Measurements from ENCODE around the gene YY1.

The YY1 gene

DNA sequence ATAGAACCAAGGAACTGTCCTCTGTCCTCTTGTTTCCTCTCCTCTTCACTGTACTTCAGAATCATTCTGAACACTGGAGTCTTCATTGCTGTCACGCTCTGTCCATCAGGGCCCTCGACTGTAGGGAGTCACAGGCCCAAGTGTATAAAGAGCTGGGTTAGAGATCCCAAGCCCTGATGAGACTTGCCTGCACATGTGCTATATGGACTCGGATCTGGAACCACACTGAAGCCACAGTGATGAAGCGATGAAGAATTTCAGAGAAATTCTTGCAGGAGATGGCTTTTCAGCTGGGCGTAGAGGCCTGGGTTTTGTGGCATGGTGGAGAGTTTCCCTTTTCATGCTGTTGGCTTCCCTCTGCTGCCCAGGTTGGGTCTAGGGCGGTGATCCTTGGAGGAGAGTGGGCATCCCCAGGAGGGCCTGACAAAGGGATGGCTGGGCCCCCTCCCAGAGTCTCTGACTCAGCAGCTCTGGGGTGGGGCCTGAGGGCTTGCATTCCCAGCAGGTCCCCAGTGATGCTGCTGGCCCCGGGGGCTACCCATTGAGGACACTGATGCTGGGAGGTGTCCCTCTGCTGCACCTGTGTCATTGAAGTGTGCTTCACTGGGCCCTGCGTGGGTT, 39.6 kb upstream of the YY1 start:
- Histone ChIP-seq H3K4me1 (ENCODE audit: insufficient read depth, low read length, severe bottlenecking) (no peaks in the 10 kb centered on the region), H4K20me1 (ENCODE audit: insufficient read depth, low read length) (no peaks in the 10 kb centered on the region), H3K9me3 (ENCODE audit: low read length) (no peaks in the 10 kb centered on the region), H3K36me3 (ENCODE audit: insufficient read depth, low read length) (no peaks in the 10 kb centered on the region), H3K9ac (ENCODE audit: low read length) (no peak overlapping the region), H3K79me2 (ENCODE audit: insufficient read depth, low read length) (no peaks in the 10 kb centered on the region), H3K27ac (ENCODE audit: low read depth, low read length, poor library complexity, severe bottlenecking) (no peak overlapping the region), H2AFZ (ENCODE audit: low read length) (no peak overlapping the region), H3K4me3 (ENCODE audit: low read depth, low read length, poor library complexity, severe bottlenecking) (no peak overlapping the region), H3K4me2 (ENCODE audit: low read length) (no peak overlapping the region), H3K27me3 (ENCODE audit: insufficient read depth, low read length) (0 out of 2 replicates have a peak, but pooled peaks cover 6% of the 10 kb centered on the region), H3F3A (ENCODE audit: insufficient read depth, low read length) (no peaks in the 10 kb centered on the region), H3K9me2 (ENCODE audit: low read depth, low read length) (no peaks in the 10 kb centered on the region)
- TF ChIP-seq EZH2 (IDR thresholded peaks at IDR 0.05; ENCODE audit: borderline replicate concordance, low read length) = no peak

DNA sequence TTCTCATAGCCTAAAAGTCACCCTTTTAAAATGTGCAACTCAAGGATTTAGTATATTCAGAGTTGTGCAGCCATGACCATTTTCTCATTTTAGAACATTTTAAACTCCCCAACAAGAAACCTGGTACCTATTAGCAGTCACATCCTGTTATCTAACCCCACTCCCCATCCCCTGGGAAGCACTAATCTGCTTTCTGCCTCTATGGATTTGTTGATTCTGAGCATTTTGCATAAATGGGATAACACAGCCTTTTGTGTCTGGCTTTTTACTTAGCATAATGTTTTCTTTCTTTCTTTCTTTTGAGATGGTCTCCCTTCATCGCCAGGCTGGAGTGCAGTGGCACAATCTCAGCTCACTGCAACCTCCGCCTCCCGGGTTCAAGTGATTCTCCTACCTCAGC, 38.6 kb upstream of the YY1 start:
- no peaks in the 10 kb centered on the region for H3K9me2 ChIP-seq (ENCODE audit: low read depth, low read length)
- H3K27ac ChIP-seq (ENCODE audit: low read depth, low read length, poor library complexity, severe bottlenecking) = no peak overlapping the region
- no peak overlapping the region for H3K4me3 ChIP-seq (ENCODE audit: low read depth, low read length, poor library complexity, severe bottlenecking)
- H3K4me1 ChIP-seq (ENCODE audit: insufficient read depth, low read length, severe bottlenecking) = no peaks in the 10 kb centered on the region
- no peaks in the 10 kb centered on the region for H3K9me3 ChIP-seq (ENCODE audit: low read length)
- H3K79me2 ChIP-seq (ENCODE audit: insufficient read depth, low read length) = no peaks in the 10 kb centered on the region
- no peaks in the 10 kb centered on the region for H4K20me1 ChIP-seq (ENCODE audit: insufficient read depth, low read length)
- no peak for TF ChIP-seq EZH2 (IDR thresholded peaks at IDR 0.05; ENCODE audit: borderline replicate concordance, low read length)
- TF ChIP-seq, protein P1, sequence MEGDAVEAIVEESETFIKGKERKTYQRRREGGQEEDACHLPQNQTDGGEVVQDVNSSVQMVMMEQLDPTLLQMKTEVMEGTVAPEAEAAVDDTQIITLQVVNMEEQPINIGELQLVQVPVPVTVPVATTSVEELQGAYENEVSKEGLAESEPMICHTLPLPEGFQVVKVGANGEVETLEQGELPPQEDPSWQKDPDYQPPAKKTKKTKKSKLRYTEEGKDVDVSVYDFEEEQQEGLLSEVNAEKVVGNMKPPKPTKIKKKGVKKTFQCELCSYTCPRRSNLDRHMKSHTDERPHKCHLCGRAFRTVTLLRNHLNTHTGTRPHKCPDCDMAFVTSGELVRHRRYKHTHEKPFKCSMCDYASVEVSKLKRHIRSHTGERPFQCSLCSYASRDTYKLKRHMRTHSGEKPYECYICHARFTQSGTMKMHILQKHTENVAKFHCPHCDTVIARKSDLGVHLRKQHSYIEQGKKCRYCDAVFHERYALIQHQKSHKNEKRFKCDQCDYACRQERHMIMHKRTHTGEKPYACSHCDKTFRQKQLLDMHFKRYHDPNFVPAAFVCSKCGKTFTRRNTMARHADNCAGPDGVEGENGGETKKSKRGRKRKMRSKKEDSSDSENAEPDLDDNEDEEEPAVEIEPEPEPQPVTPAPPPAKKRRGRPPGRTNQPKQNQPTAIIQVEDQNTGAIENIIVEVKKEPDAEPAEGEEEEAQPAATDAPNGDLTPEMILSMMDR (IDR thresholded peaks at IDR 0.05; ENCODE audit: low read length) = no peak
- H3F3A ChIP-seq (ENCODE audit: insufficient read depth, low read length) = no peaks in the 10 kb centered on the region
- H3K9ac ChIP-seq (ENCODE audit: low read length) = no peak overlapping the region
- H3K36me3 ChIP-seq (ENCODE audit: insufficient read depth, low read length) = no peaks in the 10 kb centered on the region
- H3K27me3 ChIP-seq (ENCODE audit: insufficient read depth, low read length) = 0 out of 2 replicates have a peak, but pooled peaks cover 6% of the 10 kb centered on the region
- no peak overlapping the region for H2AFZ ChIP-seq (ENCODE audit: low read length)
- no peak overlapping the region for H3K4me2 ChIP-seq (ENCODE audit: low read length)

DNA sequence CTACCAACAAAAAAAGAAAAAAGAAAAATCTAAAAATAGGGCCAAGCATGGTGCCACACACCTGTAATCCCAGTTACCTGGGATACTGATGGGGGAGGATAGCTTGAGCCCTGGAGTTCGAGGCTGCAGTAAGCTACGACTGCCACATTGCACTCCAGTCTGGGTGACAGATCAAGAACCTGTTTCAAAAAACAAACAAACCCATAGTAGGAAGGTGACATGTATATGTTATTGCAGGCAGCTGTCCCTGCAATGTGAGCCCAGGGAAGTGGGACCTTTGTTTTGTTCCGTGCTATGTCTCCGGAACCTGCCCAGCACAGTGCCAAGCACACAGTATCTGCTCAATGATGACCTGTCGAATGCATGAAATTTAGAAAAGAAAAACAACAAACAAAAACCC, 37.2 kb upstream of the YY1 start:
- H3K79me2 ChIP-seq (ENCODE audit: insufficient read depth, low read length) = no peaks in the 10 kb centered on the region
- H3F3A ChIP-seq (ENCODE audit: insufficient read depth, low read length) = no peaks in the 10 kb centered on the region
- no peak overlapping the region for H3K4me2 ChIP-seq (ENCODE audit: low read length)
- H2AFZ ChIP-seq (ENCODE audit: low read length) = no peak overlapping the region
- 0 out of 2 replicates have a peak, but pooled peaks cover 6% of the 10 kb centered on the region for H3K27me3 ChIP-seq (ENCODE audit: insufficient read depth, low read length)
- no peak overlapping the region for H3K27ac ChIP-seq (ENCODE audit: low read depth, low read length, poor library complexity, severe bottlenecking)
- no peaks in the 10 kb centered on the region; the same call in 1 of the 2 replicates for H3K36me3 ChIP-seq (ENCODE audit: insufficient read depth, low read length)
- H3K4me3 ChIP-seq (ENCODE audit: low read depth, low read length, poor library complexity, severe bottlenecking) = no peak overlapping the region
- no peaks in the 10 kb centered on the region for H3K9me2 ChIP-seq (ENCODE audit: low read depth, low read length)
- no peak overlapping the region for H3K9ac ChIP-seq (ENCODE audit: low read length)
- H3K4me1 ChIP-seq (ENCODE audit: insufficient read depth, low read length, severe bottlenecking) = no peaks in the 10 kb centered on the region
- no peaks in the 10 kb centered on the region for H3K9me3 ChIP-seq (ENCODE audit: low read length)
- TF ChIP-seq, protein P1 (IDR thresholded peaks at IDR 0.05; ENCODE audit: low read length) = no peak
- no peaks in the 10 kb centered on the region for H4K20me1 ChIP-seq (ENCODE audit: insufficient read depth, low read length)

DNA sequence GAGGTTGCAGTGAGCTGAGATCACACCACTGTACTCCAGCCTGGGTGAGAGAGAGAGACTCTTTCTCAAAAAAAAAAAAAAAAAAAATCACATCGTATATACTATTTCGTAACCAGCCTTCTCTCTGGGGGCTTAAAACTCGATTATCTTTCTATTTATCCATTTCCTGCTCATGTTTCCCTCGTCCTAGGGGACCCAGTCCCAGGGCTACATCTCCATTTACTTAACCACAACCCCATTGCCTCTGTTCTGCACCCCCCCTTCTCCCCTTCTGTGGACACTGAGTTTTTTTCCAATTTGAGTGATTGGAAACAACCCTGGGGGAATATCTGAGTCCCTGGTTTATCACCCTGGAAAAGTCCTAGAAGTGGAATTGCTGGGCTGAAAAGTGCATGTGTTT, 36.2 kb upstream of the YY1 start:
- Histone ChIP-seq H3K9ac (ENCODE audit: low read length) (no peak overlapping the region), H3K9me3 (ENCODE audit: low read length) (no peaks in the 10 kb centered on the region), H3K4me1 (ENCODE audit: insufficient read depth, low read length, severe bottlenecking) (no peaks in the 10 kb centered on the region), H3K4me2 (ENCODE audit: low read length) (no peak overlapping the region), H3K36me3 (ENCODE audit: insufficient read depth, low read length) (no peaks in the 10 kb centered on the region; the same call in 1 of the 2 replicates), H3K9me2 (ENCODE audit: low read depth, low read length) (no peaks in the 10 kb centered on the region), H4K20me1 (ENCODE audit: insufficient read depth, low read length) (no peaks in the 10 kb centered on the region), H3K27me3 (ENCODE audit: insufficient read depth, low read length) (0 out of 2 replicates have a peak, but pooled peaks cover 6% of the 10 kb centered on the region), H3K4me3 (ENCODE audit: low read depth, low read length, poor library complexity, severe bottlenecking) (no peak overlapping the region), H3F3A (ENCODE audit: insufficient read depth, low read length) (no peaks in the 10 kb centered on the region), H3K27ac (ENCODE audit: low read depth, low read length, poor library complexity, severe bottlenecking) (no peak overlapping the region), H2AFZ (ENCODE audit: low read length) (no peak overlapping the region), H3K79me2 (ENCODE audit: insufficient read depth, low read length) (no peaks in the 10 kb centered on the region)
- no peak for TF ChIP-seq EZH2 (IDR thresholded peaks at IDR 0.05; ENCODE audit: borderline replicate concordance, low read length)
- TF ChIP-seq, protein P1 (IDR thresholded peaks at IDR 0.05; ENCODE audit: low read length) = no peak
